Panc1 (cell line): Measurements from ENCODE around the gene CFAP299. TPM values are rescaled to one million over a fixed set of nuclear protein-coding genes. Genes with fewer than 3 reads are reported as not detected.

Experiments
- ATAC-seq: fragments of 200-7000 bp; cut with Tn5 transposase; 2 replicates; pipeline ENCODE4 v1.9.1; 2020; ENCODE audit warnings: mild to moderate bottlenecking, moderate library complexity
- BruUV-seq: library from RNA; stranded (reverse); fragments of 400-500 nt; replicated peaks from 2 replicates; lab custom pipeline; 2021; lab: Mats Ljungman, UMichigan
- CTCF ChIA-PET: fragments of 300-600 bp; sonication (Branson Sonifier 250); formaldehyde crosslinking; loops from one replicate; lab custom pipeline; 2022; ENCODE audit warnings: antibody characterized with exemption; lab: Charles Lee
- POLR2A ChIA-PET: fragments of 300-600 bp; sonication (Branson Sonifier 250); formaldehyde crosslinking; loops from one replicate; lab custom pipeline; 2022; ENCODE audit warnings: antibody characterized with exemption; lab: Charles Lee
- DNase-seq: peaks from one replicate; pipeline ENCODE4 v3.0.0-alpha.2; 2010; ENCODE audit warnings: low read depth, low spot score
- H3K27ac ChIP-seq: 2 replicates; pipeline ENCODE4 v1.5.1; 2011; ENCODE audit warnings: mild to moderate bottlenecking, low read length, inconsistent platforms
- H3K27me3 ChIP-seq: fragments of 200-500 bp; sonication (Bioruptor generic); 2 replicates; pipeline ENCODE4 v1.6.0; 2014; ENCODE audit warnings: low read length, inconsistent platforms; ENCODE audit not compliant: control insufficient read depth, insufficient read depth
- H3K36me3 ChIP-seq: fragments of 200-500 bp; sonication (Bioruptor generic); 2 replicates; pipeline ENCODE4 v1.5.1; 2014; ENCODE audit warnings: inconsistent platforms, mild to moderate bottlenecking, low read length, moderate library complexity; ENCODE audit not compliant: control insufficient read depth, insufficient read depth
- H3K4me1 ChIP-seq: 2 replicates; pipeline ENCODE4 v1.5.1; 2011; ENCODE audit warnings: inconsistent platforms, mild to moderate bottlenecking, low read length, moderate library complexity; ENCODE audit not compliant: control insufficient read depth, insufficient read depth
- H3K4me3 ChIP-seq, 2 experiments: 2 replicates each; pipeline ENCODE4 v1.5.1; 2011 to 2012; ENCODE audit warnings: low read depth in 2 of 2, low read length in 2 of 2, mild to moderate bottlenecking in 2 of 2, inconsistent platforms in 1 of 2, moderate library complexity in 1 of 2
- H3K9me3 ChIP-seq: fragments of 200-500 bp; sonication (Bioruptor generic); 2 replicates; pipeline ENCODE4 v1.5.1; 2014; ENCODE audit warnings: low read depth, mild to moderate bottlenecking, inconsistent platforms, low read length, moderate library complexity; ENCODE audit not compliant: control insufficient read depth, insufficient read depth
- POLR2AphosphoS5 ChIP-seq: IDR thresholded peaks from 2 replicates; pipeline ENCODE4 v1.6.1; 2012; ENCODE audit warnings: mild to moderate bottlenecking, low read depth, low read length, moderate library complexity
- SIN3A ChIP-seq: IDR thresholded peaks from 2 replicates; pipeline ENCODE4 v1.6.1; 2012; ENCODE audit warnings: low read depth, mild to moderate bottlenecking, low read length, moderate library complexity, borderline replicate concordance; ENCODE audit not compliant: insufficient read depth
- TCF7L2 ChIP-seq: IDR thresholded peaks from 2 replicates; pipeline ENCODE4 v1.6.1; 2011; ENCODE audit warnings: mild to moderate bottlenecking, low read depth, low read length, inconsistent platforms
- in situ Hi-C: cut with HindIII; loops from 2 replicates; pipeline ENCODE4 v1.10.0; 2016; ENCODE audit warnings: low sequenced_read_pairs, low pct_unique_long_range_greater_than_20kb
- intact Hi-C: fragments of 100-400 bp; cut with micrococcal nuclease; formaldehyde crosslinking; loops from one replicate; pipeline ENCODE4 v1.10.0; 2022; ENCODE audit not compliant: unreplicated experiment
- total RNA-seq: library from RNA; stranded (reverse); gene quantifications from one replicate; pipeline ENCODE4 v1.2.1, GENCODE V29; 2021; ENCODE audit not compliant: unreplicated experiment
- TF ChIP-seq, protein P1 (sequence below), 2 experiments: IDR thresholded peaks; 2 replicates each; pipeline ENCODE4 v1.6.1; 2011 to 2012; ENCODE audit warnings: low read depth in 2 of 2, control low read depth in 1 of 2, low read length in 1 of 2, mild to moderate bottlenecking in 1 of 2, moderate library complexity in 1 of 2; ENCODE audit not compliant: insufficient read depth in 1 of 2
- TF ChIP-seq, protein P2 (sequence below): fragments of 450-650 bp; IDR thresholded peaks from 2 replicates; pipeline ENCODE4 v1.5.1; 2017; ENCODE audit warnings: mild to moderate bottlenecking

The CFAP299 gene
- total RNA-seq, 1 experiment from 2014 or later: not detected

DNA sequence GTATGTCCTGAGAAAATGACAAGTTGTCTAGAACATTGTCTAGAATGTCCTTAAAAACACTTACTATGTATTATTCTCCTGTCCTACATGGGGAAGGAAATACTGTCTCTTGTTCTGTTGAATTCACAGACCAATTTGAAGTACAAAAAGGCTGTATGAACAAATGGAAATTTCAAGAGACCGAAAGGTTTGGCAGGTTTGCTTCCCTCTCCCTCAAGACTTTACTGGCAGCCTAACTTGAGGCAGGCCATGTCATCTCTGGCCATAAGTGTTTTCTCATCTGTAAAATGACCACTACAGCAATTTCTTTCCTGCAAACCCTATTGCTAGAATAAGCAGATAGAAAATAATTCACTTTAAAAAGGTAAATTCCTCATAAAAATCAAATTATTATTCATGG, 503.8 kb downstream of the CFAP299 start:
- in situ Hi-C loops: no loop called here
- Histone ChIP-seq H3K9me3 (no peaks in the 10 kb centered on the region), H3K27me3 (no peaks in the 10 kb centered on the region), H3K27ac (no peak overlapping the region), H3K4me1 (no peaks in the 10 kb centered on the region), H3K4me3 (no peak overlapping the region), H3K36me3 (no peaks in the 10 kb centered on the region)
- BruUV-seq: no TSS peak
- ChIA-PET CTCF (no interaction called here), POLR2A (no interaction called here)
- TF ChIP-seq, protein P1, sequence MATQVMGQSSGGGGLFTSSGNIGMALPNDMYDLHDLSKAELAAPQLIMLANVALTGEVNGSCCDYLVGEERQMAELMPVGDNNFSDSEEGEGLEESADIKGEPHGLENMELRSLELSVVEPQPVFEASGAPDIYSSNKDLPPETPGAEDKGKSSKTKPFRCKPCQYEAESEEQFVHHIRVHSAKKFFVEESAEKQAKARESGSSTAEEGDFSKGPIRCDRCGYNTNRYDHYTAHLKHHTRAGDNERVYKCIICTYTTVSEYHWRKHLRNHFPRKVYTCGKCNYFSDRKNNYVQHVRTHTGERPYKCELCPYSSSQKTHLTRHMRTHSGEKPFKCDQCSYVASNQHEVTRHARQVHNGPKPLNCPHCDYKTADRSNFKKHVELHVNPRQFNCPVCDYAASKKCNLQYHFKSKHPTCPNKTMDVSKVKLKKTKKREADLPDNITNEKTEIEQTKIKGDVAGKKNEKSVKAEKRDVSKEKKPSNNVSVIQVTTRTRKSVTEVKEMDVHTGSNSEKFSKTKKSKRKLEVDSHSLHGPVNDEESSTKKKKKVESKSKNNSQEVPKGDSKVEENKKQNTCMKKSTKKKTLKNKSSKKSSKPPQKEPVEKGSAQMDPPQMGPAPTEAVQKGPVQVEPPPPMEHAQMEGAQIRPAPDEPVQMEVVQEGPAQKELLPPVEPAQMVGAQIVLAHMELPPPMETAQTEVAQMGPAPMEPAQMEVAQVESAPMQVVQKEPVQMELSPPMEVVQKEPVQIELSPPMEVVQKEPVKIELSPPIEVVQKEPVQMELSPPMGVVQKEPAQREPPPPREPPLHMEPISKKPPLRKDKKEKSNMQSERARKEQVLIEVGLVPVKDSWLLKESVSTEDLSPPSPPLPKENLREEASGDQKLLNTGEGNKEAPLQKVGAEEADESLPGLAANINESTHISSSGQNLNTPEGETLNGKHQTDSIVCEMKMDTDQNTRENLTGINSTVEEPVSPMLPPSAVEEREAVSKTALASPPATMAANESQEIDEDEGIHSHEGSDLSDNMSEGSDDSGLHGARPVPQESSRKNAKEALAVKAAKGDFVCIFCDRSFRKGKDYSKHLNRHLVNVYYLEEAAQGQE (IDR thresholded peaks at IDR 0.05; ENCODE audit: insufficient read depth in 1 of 2, low read depth in 2 of 2, low read length in 1 of 2): no peak
- no peak for TF ChIP-seq SIN3A
- no peak for TF ChIP-seq POLR2AphosphoS5
- no peak for TF ChIP-seq TCF7L2
- intact Hi-C loops: no loop called here
- no peak for DNase-seq
- no peak for ATAC-seq

DNA sequence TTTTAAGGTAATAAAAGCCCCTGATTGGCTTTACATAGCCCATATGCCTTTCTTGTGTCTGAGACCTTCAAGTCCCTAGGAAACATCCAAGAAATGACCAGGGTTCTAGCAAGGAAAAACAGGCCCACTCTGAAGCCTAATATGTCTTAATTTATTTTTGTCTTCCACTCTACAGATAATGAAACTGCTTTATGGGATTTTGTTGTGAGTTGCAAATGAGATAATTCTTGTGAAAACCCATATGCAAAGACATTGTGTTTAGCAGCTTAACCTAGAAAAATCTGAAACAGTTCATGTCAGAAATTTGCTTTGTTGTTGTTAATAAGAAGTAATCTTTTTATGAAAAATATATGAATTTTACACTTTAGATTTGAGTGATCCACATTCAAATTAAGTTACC, 504.3 kb downstream of the CFAP299 start:
- no peaks in the 10 kb centered on the region for H3K27me3 ChIP-seq
- ChIA-PET POLR2A (no interaction called here), CTCF (no interaction called here)
- no peak overlapping the region for H3K4me3 ChIP-seq
- H3K27ac ChIP-seq: no peak overlapping the region
- no peaks in the 10 kb centered on the region for H3K4me1 ChIP-seq
- no peaks in the 10 kb centered on the region for H3K9me3 ChIP-seq
- no peak for DNase-seq
- intact Hi-C loops: no loop called here
- ATAC-seq: no peak
- TF ChIP-seq, protein P2, sequence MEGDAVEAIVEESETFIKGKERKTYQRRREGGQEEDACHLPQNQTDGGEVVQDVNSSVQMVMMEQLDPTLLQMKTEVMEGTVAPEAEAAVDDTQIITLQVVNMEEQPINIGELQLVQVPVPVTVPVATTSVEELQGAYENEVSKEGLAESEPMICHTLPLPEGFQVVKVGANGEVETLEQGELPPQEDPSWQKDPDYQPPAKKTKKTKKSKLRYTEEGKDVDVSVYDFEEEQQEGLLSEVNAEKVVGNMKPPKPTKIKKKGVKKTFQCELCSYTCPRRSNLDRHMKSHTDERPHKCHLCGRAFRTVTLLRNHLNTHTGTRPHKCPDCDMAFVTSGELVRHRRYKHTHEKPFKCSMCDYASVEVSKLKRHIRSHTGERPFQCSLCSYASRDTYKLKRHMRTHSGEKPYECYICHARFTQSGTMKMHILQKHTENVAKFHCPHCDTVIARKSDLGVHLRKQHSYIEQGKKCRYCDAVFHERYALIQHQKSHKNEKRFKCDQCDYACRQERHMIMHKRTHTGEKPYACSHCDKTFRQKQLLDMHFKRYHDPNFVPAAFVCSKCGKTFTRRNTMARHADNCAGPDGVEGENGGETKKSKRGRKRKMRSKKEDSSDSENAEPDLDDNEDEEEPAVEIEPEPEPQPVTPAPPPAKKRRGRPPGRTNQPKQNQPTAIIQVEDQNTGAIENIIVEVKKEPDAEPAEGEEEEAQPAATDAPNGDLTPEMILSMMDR: no peak
- TF ChIP-seq TCF7L2 (no peak), SIN3A (no peak), POLR2AphosphoS5 (no peak)
- TF ChIP-seq, protein P1 (IDR thresholded peaks at IDR 0.05; ENCODE audit: insufficient read depth in 1 of 2, low read depth in 2 of 2, low read length in 1 of 2): no peak
- no TSS peak for BruUV-seq
- in situ Hi-C loops: no loop called here
- no peaks in the 10 kb centered on the region for H3K36me3 ChIP-seq
